HCT116 (cell line): ENCODE measurements around the gene PCBP3. TPM values are rescaled to one million over a fixed set of nuclear protein-coding genes. Genes with fewer than 3 reads are reported as not detected.

ENCODE experiments used
- ATAC-seq: fragments of 200-7000 bp; cut with Tn5 transposase; 2 replicates; pipeline ENCODE4 v1.9.1; 2020; ENCODE audit warnings: mild to moderate bottlenecking, moderate library complexity
- BruUV-seq: library from RNA; stranded (reverse); fragments of 400-500 nt; replicated peaks from 2 replicates; lab custom pipeline; 2021; lab: Mats Ljungman, UMichigan
- CTCF ChIA-PET: fragments of 300-600 bp; sonication (Branson Sonifier 250); formaldehyde crosslinking; loops from one replicate; lab custom pipeline; 2021; ENCODE audit warnings: antibody characterized with exemption; lab: Charles Lee
- POLR2A ChIA-PET: fragments of 300-600, 350-600 bp; sonication (Branson Sonifier 250); formaldehyde crosslinking; loops from one replicate; lab custom pipeline; 2021; ENCODE audit warnings: antibody characterized with exemption; lab: Charles Lee
- RAD21 ChIA-PET, 2 experiments: fragments of 300-600 bp; sonication (Branson Sonifier 250); formaldehyde crosslinking; loops; one replicate each; lab custom pipeline; 2023; ENCODE audit warnings: low total read pairs in 2 of 2; ENCODE audit not compliant: uncharacterized antibody in 2 of 2, unreplicated experiment in 2 of 2, low non-redundant PET in 1 of 2; lab: Charles Lee
- DNase-seq: peaks from one replicate; pipeline ENCODE4 v3.0.0-alpha.2; 2010; ENCODE audit warnings: low read depth, low spot score
- H2AFZ ChIP-seq: fragments of 200-600 bp; shearing (Covaris generic), sonication (generic); 2 replicates; pipeline ENCODE4 v1.6.1; 2017; ENCODE audit warnings: low read depth, mixed run types, mixed read lengths, antibody characterized with exemption, low read length; ENCODE audit not compliant: poor library complexity, severe bottlenecking
- H3K27ac ChIP-seq: 2 replicates; pipeline ENCODE4 v1.5.1; 2012; ENCODE audit warnings: low read depth, low read length
- H3K27me3 ChIP-seq: fragments of 200-600 bp; sonication (generic); 2 replicates; pipeline ENCODE4 v1.6.1; 2016; ENCODE audit warnings: mixed run types, low read length, mixed read lengths; ENCODE audit not compliant: insufficient read depth
- H3K36me3 ChIP-seq, 2 experiments: fragments of 200-500 bp in 1 of 2; fragments of 200-600 bp in 1 of 2; sonication (Bioruptor generic) in 1 of 2; sonication (generic) in 1 of 2; 2 replicates each; pipeline versions ENCODE4 v1.5.1 to v1.6.1; 2014 to 2016; ENCODE audit warnings: low read length in 2 of 2, inconsistent platforms in 1 of 2, mixed read lengths in 1 of 2, mixed run types in 1 of 2; ENCODE audit not compliant: insufficient read depth in 2 of 2, control insufficient read depth in 1 of 2
- H3K4me1 ChIP-seq, 2 experiments: fragments of 200-600 bp in 1 of 2; sonication (generic) in 1 of 2; 2 replicates each; pipeline versions ENCODE4 v1.5.1 to v1.6.1; 2012 to 2017; ENCODE audit warnings: low read length in 2 of 2, inconsistent platforms in 1 of 2, mild to moderate bottlenecking in 1 of 2, mixed read lengths in 1 of 2, mixed run types in 1 of 2, moderate library complexity in 1 of 2; ENCODE audit not compliant: insufficient read depth in 2 of 2, control insufficient read depth in 1 of 2
- H3K4me2 ChIP-seq: fragments of 200-600 bp; sonication (generic); 2 replicates; pipeline ENCODE4 v1.6.1; 2017; ENCODE audit warnings: mixed run types, low read length, mixed read lengths
- H3K4me3 ChIP-seq, 2 experiments: fragments of 200-600 bp in 1 of 2; sonication (generic) in 1 of 2; replicated peaks in 1 of 2; 2 replicates each; pipeline ENCODE4 v1.5.1; 2011 to 2016; ENCODE audit warnings: low read length in 2 of 2, control low read depth in 1 of 2, low read depth in 1 of 2, mild to moderate bottlenecking in 1 of 2, mixed read lengths in 1 of 2, mixed run types in 1 of 2
- H3K79me2 ChIP-seq: fragments of 200-600 bp; sonication (generic); 2 replicates; pipeline ENCODE4 v1.6.1; 2017; ENCODE audit warnings: mild to moderate bottlenecking, mixed run types, low read length, moderate library complexity, mixed read lengths; ENCODE audit not compliant: insufficient read depth
- H3K9ac ChIP-seq: fragments of 200-600 bp; sonication (generic); 2 replicates; pipeline ENCODE4 v1.6.1; 2016; ENCODE audit warnings: low read length, mixed read lengths
- H3K9me2 ChIP-seq: fragments of 200-600 bp; sonication (generic), shearing (Covaris generic); 2 replicates; pipeline ENCODE4 v1.6.1; 2017; ENCODE audit warnings: mixed run types, mild to moderate bottlenecking, moderate library complexity; ENCODE audit not compliant: insufficient read depth
- H3K9me3 ChIP-seq, 2 experiments: fragments of 200-500 bp in 1 of 2; fragments of 200-600 bp in 1 of 2; sonication (Bioruptor generic) in 1 of 2; sonication (generic) in 1 of 2; 2 replicates each; pipeline ENCODE4 v1.6.1; 2014 to 2017; ENCODE audit warnings: low read length in 2 of 2, mixed read lengths in 2 of 2, inconsistent platforms in 1 of 2, low read depth in 1 of 2, mild to moderate bottlenecking in 1 of 2, mixed run types in 1 of 2, moderate library complexity in 1 of 2; ENCODE audit not compliant: control insufficient read depth in 1 of 2, insufficient read depth in 1 of 2
- H4K20me1 ChIP-seq: fragments of 200-600 bp; sonication (generic), shearing (Covaris generic); 2 replicates; pipeline ENCODE4 v1.6.1; 2017; ENCODE audit warnings: mixed run types, mild to moderate bottlenecking, moderate library complexity; ENCODE audit not compliant: insufficient read depth
- ATF3 ChIP-seq: IDR thresholded peaks from 2 replicates; pipeline ENCODE4 v1.6.1; 2012
- CBX3 ChIP-seq: IDR thresholded peaks from 2 replicates; pipeline ENCODE4 v1.6.1; 2012; ENCODE audit warnings: low read depth
- CEBPB ChIP-seq: IDR thresholded peaks from 2 replicates; pipeline ENCODE4 v1.6.1; 2012; ENCODE audit warnings: low read depth
- EGR1 ChIP-seq: IDR thresholded peaks from 2 replicates; pipeline ENCODE4 v1.6.1; 2012; ENCODE audit warnings: low read depth
- EZH2phosphoT487 ChIP-seq: fragments of 200-600 bp; IDR thresholded peaks from 2 replicates; pipeline ENCODE4 v1.6.1; 2018; ENCODE audit warnings: antibody characterized with exemption, borderline replicate concordance
- FOSL1 ChIP-seq: IDR thresholded peaks from 2 replicates; pipeline ENCODE4 v1.6.1; 2012; ENCODE audit warnings: low read depth
- JUND ChIP-seq: IDR thresholded peaks from 2 replicates; pipeline ENCODE4 v1.6.1; 2012
- MAX ChIP-seq: IDR thresholded peaks from 2 replicates; pipeline ENCODE4 v1.6.1; 2012
- POLR2A ChIP-seq: IDR thresholded peaks from 2 replicates; pipeline ENCODE4 v1.7.0; 2011; ENCODE audit warnings: borderline replicate concordance; ENCODE audit not compliant: insufficient read depth, insufficient read length; ENCODE audit errors: extremely low read depth
- POLR2AphosphoS5 ChIP-seq: IDR thresholded peaks from 2 replicates; pipeline ENCODE4 v1.6.1; 2011; ENCODE audit warnings: mild to moderate bottlenecking, low read depth, low read length, moderate library complexity
- TCF7L2 ChIP-seq: IDR thresholded peaks from 2 replicates; pipeline ENCODE4 v1.7.0; 2011; ENCODE audit warnings: borderline replicate concordance, inconsistent platforms; ENCODE audit not compliant: insufficient read depth, insufficient read length; ENCODE audit errors: extremely low read depth
- ZBTB33 ChIP-seq: IDR thresholded peaks from 2 replicates; pipeline ENCODE4 v1.6.1; 2011; ENCODE audit warnings: mild to moderate bottlenecking, low read length, moderate library complexity; ENCODE audit not compliant: insufficient replicate concordance; ENCODE audit errors: extremely low read depth
- ZFX ChIP-seq: fragments of 450-650 bp; IDR thresholded peaks from 2 replicates; pipeline ENCODE4 v1.6.1; 2017
- ZNF274 ChIP-seq: fragments of 200-500 bp; sonication (Bioruptor generic); IDR thresholded peaks from 2 replicates; pipeline ENCODE4 v1.6.1; 2014; ENCODE audit warnings: mild to moderate bottlenecking, low read depth, low read length, inconsistent platforms
- intact Hi-C: fragments of 100-400 bp; cut with micrococcal nuclease; formaldehyde crosslinking; loops from 2 replicates; pipeline ENCODE4 v1.10.0; 2022
- total RNA-seq: library from RNA; stranded (reverse); gene quantifications from one replicate; pipeline ENCODE4 v1.2.1, GENCODE V29; 2021; ENCODE audit not compliant: unreplicated experiment

The PCBP3 gene
- total RNA-seq, 1 experiment from 2014 or later, result 3.1 TPM

GRCh38 chr21:45918011-45918410, 274.5 kb downstream of the PCBP3 start:
- DNase-seq (no peak), ATAC-seq (no peak)
- no TSS peak for BruUV-seq
- intact Hi-C loops, result no loop called here
- RAD21 ChIA-PET, result no interaction called here
- H3K27ac ChIP-seq, result no peak overlapping the region
- CTCF ChIA-PET, result no interaction called here
- H3K27me3 ChIP-seq, result no peaks in the 10 kb centered on the region
- H3K4me1 ChIP-seq, result peaks cover 0 to 7% of the 10 kb centered on the region in 2 experiments; a peak in 1 of 4 replicates
- TF ChIP-seq ZNF274 (no peak), POLR2AphosphoS5 (no peak), CBX3 (no peak)
- no peaks in the 10 kb centered on the region for H3K79me2 ChIP-seq
- H3K9ac ChIP-seq, result no peak overlapping the region
- H3K36me3 ChIP-seq, result no peaks in the 10 kb centered on the region
- H3K9me3 ChIP-seq, result no peaks in the 10 kb centered on the region
- no peak overlapping the region for H3K4me3 ChIP-seq
- no peak overlapping the region for H3K4me2 ChIP-seq
- H2AFZ ChIP-seq, result no peak overlapping the region
- POLR2A ChIA-PET, result no interaction called here
- no peaks in the 10 kb centered on the region for H3K9me2 ChIP-seq
- no peaks in the 10 kb centered on the region for H4K20me1 ChIP-seq

- POLR2A ChIA-PET, result no interaction called here
- RAD21 ChIA-PET, result no interaction called here
- no peak overlapping the region for H3K4me3 ChIP-seq
- no peaks in the 10 kb centered on the region for H3K36me3 ChIP-seq
- peaks cover 0 to 7% of the 10 kb centered on the region in 2 experiments; a peak in 1 of 4 replicates for H3K4me1 ChIP-seq
- no peaks in the 10 kb centered on the region for H3K9me2 ChIP-seq
- no peak overlapping the region for H3K27ac ChIP-seq
- H3K4me2 ChIP-seq, result no peak overlapping the region
- H3K79me2 ChIP-seq, result no peaks in the 10 kb centered on the region
- CTCF ChIA-PET, result no interaction called here
- H3K9ac ChIP-seq, result no peak overlapping the region
- BruUV-seq, result no TSS peak
- no peak for DNase-seq
- H4K20me1 ChIP-seq, result no peaks in the 10 kb centered on the region
- H2AFZ ChIP-seq, result no peak overlapping the region
- no peaks in the 10 kb centered on the region for H3K27me3 ChIP-seq
- intact Hi-C loops, result no loop called here
- ATAC-seq, result no peak
- TF ChIP-seq ZNF274 (no peak), TCF7L2 (no peak), POLR2A (no peak), ATF3 (no peak), JUND (no peak), EGR1 (no peak), ZFX (no peak), MAX (no peak), EZH2phosphoT487 (no peak), ZBTB33 (no peak), CEBPB (no peak), FOSL1 (no peak)
- peaks cover 0 to under 1% of the 10 kb centered on the region in 2 experiments; a peak in 1 of 4 replicates for H3K9me3 ChIP-seq
Measured at GRCh38 chr21:45918835-45919447, 275.4 kb downstream of the PCBP3 start.
